ENCODE data around the gene ZMYND8. TPM values are rescaled to one million over a fixed set of nuclear protein-coding genes. Genes with fewer than 3 reads are reported as not detected.

The ZMYND8 gene
- total RNA-seq, 2 experiments from 2014 or later: 33.0 to 34.3 TPM

DNA sequence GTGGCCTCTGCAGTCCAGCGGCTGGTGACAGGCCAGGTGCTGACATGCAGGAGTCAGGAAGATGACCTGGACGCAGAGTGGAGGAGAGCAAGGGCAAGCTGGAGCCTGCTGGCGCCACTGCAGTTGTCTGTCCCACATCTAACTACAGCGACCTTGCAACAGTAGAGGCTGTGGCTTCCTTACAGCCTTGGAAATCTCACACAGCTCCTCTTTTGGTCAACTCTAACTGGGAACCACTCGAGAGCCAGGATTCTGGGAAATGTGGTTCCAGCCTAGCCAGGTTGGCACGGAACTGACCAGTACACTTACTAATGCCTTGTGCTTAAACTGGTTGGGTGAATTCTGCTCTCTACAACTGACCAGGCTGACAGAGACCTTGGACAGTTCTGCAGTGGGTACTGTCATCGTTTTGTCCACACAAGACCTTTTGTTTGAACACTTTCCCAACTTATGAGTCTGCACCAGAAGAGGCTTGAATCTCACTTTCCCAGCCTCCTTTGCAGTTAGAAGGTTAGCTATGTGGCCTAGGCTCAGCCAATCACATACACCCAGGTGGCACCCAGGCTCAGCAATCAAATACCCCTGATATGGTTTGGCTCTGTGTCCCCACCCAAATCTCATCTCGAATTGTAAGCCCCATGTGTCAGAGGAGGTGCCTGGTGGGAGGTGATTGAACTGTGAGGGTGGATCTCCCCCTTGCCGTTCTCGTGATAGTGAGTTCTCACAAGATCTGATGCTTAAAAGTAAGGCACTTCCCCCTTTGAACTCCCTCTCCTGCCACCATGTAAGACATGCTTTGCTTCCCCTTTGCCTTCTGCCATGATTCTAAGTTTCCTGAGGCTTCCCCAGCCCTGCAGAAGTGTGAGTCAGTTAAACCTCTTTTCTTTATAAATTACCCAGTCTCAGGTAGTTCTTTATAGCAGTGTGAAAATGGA, 153.5 kb downstream of the ZMYND8 start:
- Histone ChIP-seq H3K27me3 (ENCODE audit: control insufficient read depth in 1 of 2, insufficient read depth in 2 of 2, low read length in 2 of 2) (no peaks in the 10 kb centered on the region), H3K4me3 (ENCODE audit: low read length) (no peak overlapping the region), H3K36me3 (ENCODE audit: insufficient read depth, low read length) (no peaks in the 10 kb centered on the region), H3K27ac (ENCODE audit: low read depth in 1 of 2, low read length in 2 of 2) (no peak overlapping the region), H3K9me3 (ENCODE audit: control insufficient read depth in 1 of 2, insufficient read depth in 1 of 2, low read length in 2 of 2) (no peaks in the 10 kb centered on the region), H3K4me1 (ENCODE audit: insufficient read depth, low read length) (no peaks in the 10 kb centered on the region)
- ChIA-PET CTCF (no interaction called here), POLR2A (no interaction called here)
- Mint-ChIP-seq H3K36me3 (ENCODE audit: low read depth) (peaks cover 6% of the 10 kb centered on the region), H3K27me3 (no peaks in the 10 kb centered on the region), H3K27ac (no peak overlapping the region), H3K9me3 (no peaks in the 10 kb centered on the region), H3K4me1 (ENCODE audit: low read depth) (peaks cover 6% of the 10 kb centered on the region), H3K4me3 (no peak overlapping the region)
- DNase-seq (no peak), ATAC-seq (ENCODE audit: poor library complexity) (no peak)
- intact Hi-C loops (cut with DNase I, micrococcal nuclease): no loop called here
- TF ChIP-seq, protein P1, sequence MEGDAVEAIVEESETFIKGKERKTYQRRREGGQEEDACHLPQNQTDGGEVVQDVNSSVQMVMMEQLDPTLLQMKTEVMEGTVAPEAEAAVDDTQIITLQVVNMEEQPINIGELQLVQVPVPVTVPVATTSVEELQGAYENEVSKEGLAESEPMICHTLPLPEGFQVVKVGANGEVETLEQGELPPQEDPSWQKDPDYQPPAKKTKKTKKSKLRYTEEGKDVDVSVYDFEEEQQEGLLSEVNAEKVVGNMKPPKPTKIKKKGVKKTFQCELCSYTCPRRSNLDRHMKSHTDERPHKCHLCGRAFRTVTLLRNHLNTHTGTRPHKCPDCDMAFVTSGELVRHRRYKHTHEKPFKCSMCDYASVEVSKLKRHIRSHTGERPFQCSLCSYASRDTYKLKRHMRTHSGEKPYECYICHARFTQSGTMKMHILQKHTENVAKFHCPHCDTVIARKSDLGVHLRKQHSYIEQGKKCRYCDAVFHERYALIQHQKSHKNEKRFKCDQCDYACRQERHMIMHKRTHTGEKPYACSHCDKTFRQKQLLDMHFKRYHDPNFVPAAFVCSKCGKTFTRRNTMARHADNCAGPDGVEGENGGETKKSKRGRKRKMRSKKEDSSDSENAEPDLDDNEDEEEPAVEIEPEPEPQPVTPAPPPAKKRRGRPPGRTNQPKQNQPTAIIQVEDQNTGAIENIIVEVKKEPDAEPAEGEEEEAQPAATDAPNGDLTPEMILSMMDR (IDR thresholded peaks at IDR 0.05): no peak

GRCh38 chr20:47201074-47201730, 155.3 kb downstream of the ZMYND8 start:
- H3K27me3 Mint-ChIP-seq: peaks cover 2% of the 10 kb centered on the region
- TF ChIP-seq, protein P1 (IDR thresholded peaks at IDR 0.05): no peak
- no peak for ATAC-seq (ENCODE audit: poor library complexity)
- Histone ChIP-seq H3K9me3 (ENCODE audit: control insufficient read depth in 1 of 2, insufficient read depth in 1 of 2, low read length in 2 of 2) (no peaks in the 10 kb centered on the region), H3K4me1 (ENCODE audit: insufficient read depth, low read length) (peaks cover 5% of the 10 kb centered on the region), H3K36me3 (ENCODE audit: insufficient read depth, low read length) (no peaks in the 10 kb centered on the region), H3K4me3 (ENCODE audit: low read length) (no peak overlapping the region), H3K27me3 (ENCODE audit: control insufficient read depth in 1 of 2, insufficient read depth in 2 of 2, low read length in 2 of 2) (no peaks in the 10 kb centered on the region), H3K27ac (ENCODE audit: low read depth in 1 of 2, low read length in 2 of 2) (no peak overlapping the region)
- peaks cover 6% of the 10 kb centered on the region for H3K4me1 Mint-ChIP-seq (ENCODE audit: low read depth)
- H3K4me3 Mint-ChIP-seq: no peak overlapping the region
- no peaks in the 10 kb centered on the region for H3K9me3 Mint-ChIP-seq
- CTCF ChIA-PET: interaction anchor here (0.7 kb wide), 1 partner anchor 1424 kb away, joined by 5 read pairs; no protein-coding TSS in a partner anchor
- no peak overlapping the region for H3K27ac Mint-ChIP-seq
- DNase-seq: no peak
- POLR2A ChIA-PET: no interaction called here
- intact Hi-C loops (cut with DNase I, micrococcal nuclease): no loop called here
- H3K36me3 Mint-ChIP-seq (ENCODE audit: low read depth): no peaks in the 10 kb centered on the region

GRCh38 chr20:47198996-47199552, 157.4 kb downstream of the ZMYND8 start:
- Histone ChIP-seq H3K9me3 (ENCODE audit: control insufficient read depth in 1 of 2, insufficient read depth in 1 of 2, low read length in 2 of 2) (no peaks in the 10 kb centered on the region), H3K27me3 (ENCODE audit: control insufficient read depth in 1 of 2, insufficient read depth in 2 of 2, low read length in 2 of 2) (no peaks in the 10 kb centered on the region), H3K4me1 (ENCODE audit: insufficient read depth, low read length) (peaks cover 5% of the 10 kb centered on the region), H3K36me3 (ENCODE audit: insufficient read depth, low read length) (no peaks in the 10 kb centered on the region), H3K4me3 (ENCODE audit: low read length) (no peak overlapping the region), H3K27ac (ENCODE audit: low read depth in 1 of 2, low read length in 2 of 2) (no peak overlapping the region)
- Mint-ChIP-seq H3K4me1 (ENCODE audit: low read depth) (no peaks in the 10 kb centered on the region), H3K4me3 (no peak overlapping the region), H3K27me3 (peaks cover 3% of the 10 kb centered on the region), H3K36me3 (ENCODE audit: low read depth) (no peaks in the 10 kb centered on the region), H3K9me3 (no peaks in the 10 kb centered on the region), H3K27ac (no peak overlapping the region)
- no peak for DNase-seq
- TF ChIP-seq, protein P1 (IDR thresholded peaks at IDR 0.05): no peak
- ChIA-PET POLR2A (no interaction called here), CTCF (interaction anchor here (0.6 to 1.6 kb wide), 2 partner anchors 20 to 185 kb away, joined by 3 to 5 read pairs; no protein-coding TSS in a partner anchor)
- ATAC-seq (ENCODE audit: poor library complexity): no peak
- intact Hi-C loops (cut with DNase I, micrococcal nuclease): loop anchor here in 1 of 2 experiments (5.0 kb wide), 2 partner anchors 73 to 1423 kb away; no protein-coding TSS in a partner anchor
